Measurements from ENCODE around the gene PRDX2.
"Not testable (repeated sequence)": the region's sequence is repeated elsewhere in the genome, so short reads cannot be mapped to it uniquely, and the experiment has no call there.

The PRDX2 gene

DNA sequence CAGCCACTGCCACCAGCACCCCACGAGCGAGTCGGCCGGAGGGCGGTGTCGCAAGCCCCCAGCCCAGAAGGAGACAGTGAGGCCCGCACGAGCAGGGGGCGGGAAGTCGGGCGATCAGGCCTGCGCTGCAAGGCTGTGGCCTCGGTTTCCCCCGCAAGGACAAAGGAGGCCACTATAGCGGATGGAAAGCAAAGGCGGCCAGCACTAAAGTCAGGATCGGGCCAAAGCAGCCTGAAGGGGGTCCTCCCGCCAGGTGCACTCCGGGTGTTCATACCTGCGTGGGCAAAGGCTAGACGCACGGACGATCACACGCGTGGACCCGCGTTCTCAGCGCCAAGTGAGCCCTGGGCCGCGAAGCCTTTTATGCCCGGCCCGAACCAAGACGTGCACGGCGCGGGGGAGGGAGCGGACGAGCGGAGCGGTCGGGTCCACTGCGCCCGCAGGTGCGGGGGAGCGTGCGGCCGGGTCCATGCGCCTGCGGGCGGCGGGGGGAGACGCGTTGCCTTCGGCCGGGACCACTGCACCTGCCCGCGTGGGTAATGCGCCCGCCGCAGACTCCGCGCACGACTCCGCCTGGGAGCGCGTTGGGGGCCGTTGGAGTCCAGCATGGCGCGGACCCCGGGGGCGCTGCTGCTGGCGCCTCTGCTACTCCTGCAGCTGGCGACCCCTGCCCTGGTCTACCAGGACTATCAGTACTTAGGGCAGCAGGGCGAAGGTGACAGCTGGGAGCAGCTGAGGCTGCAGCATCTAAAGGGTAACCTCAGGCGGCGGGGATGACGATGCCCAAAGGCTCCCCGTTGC lies at the start of gene PRDX2, which contains the start of gene THSD8:
Gene PRDX2 (minus strand): TSS at position 335 of the 801 bp plus-strand sequence. CDS start 539 bp downstream, outside the sequence.
Gene THSD8 (plus strand): TSS at position 604 of the 801 bp plus-strand sequence. CDS start 3 bp downstream, at position 607.
- peak in 1 of 2 donors; percentile 64 for DNase-seq (ENCODE audit: low read depth in 1 of 2, low spot score in 1 of 2)

DNA sequence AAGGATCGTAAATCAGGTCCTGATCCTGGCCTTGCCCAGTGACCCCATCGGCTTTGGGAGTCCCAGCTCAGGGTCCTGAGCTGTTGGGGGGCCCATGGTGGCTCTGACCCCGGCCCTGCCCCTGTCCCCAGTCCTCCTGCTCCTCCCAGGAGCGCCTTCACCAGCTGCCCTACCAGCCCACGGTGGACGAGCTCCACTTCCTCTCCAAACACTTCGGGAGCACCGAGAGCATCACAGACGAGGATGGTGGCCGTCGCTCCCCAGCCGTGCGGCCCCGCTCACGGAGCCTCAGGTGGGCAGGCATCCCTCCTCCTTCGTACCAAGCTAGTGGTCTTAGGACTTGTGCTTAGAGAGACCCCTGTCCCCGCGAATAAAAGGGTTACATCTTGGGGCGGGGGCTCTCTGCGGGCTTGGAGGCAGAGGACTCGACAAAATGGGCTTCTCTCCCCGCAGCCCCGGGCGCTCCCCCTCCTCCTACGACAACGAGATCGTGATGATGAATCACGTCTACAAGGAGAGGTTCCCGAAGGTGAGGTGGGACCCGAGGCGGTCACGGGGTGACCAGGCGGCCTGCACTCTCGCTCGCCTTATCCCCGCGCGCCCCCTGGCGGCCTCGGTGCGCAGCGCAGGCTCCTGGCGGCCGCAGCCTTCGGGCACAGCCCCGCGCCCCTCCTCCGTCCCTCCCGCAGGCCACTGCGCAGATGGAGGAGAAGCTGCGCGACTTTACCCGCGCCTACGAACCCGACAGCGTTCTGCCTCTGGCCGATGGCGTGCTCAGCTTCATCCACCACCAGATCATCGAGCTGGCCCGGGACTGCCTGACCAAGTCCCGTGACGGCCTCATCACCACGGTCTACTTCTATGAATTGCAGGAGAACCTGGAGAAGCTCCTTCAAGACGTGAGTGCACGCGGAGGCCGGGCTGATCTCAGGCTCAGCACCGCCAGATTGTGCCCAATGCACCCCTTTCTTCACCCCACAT lies 45.8 kb upstream of the PRDX2 start:
- peak; percentile 78 to 84 for DNase-seq (ENCODE audit: low read depth in 1 of 2, low spot score in 1 of 2)

DNA sequence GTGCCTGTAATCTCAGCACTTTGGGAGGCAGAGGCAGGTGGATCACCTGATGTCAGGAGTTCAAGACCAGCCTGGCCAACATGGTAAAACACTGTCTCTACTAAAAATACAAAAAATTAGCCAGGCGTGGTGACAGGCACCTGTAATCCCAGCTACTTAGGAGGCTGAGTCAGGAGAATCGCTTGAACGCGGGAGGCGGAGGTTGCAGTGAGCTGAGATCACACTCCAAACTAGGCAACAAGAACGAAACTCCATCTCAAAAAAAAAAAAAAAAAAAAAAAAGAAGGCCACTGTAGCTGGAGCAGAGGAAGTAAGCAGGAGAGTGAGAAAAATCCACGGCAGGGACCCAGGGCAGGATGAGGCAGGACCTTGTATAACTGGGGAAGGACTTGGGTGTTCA lies 45.0 kb upstream of the PRDX2 start:
- not testable (repeated sequence) for DNase-seq (ENCODE audit: low read depth in 1 of 2, low spot score in 1 of 2)

DNA sequence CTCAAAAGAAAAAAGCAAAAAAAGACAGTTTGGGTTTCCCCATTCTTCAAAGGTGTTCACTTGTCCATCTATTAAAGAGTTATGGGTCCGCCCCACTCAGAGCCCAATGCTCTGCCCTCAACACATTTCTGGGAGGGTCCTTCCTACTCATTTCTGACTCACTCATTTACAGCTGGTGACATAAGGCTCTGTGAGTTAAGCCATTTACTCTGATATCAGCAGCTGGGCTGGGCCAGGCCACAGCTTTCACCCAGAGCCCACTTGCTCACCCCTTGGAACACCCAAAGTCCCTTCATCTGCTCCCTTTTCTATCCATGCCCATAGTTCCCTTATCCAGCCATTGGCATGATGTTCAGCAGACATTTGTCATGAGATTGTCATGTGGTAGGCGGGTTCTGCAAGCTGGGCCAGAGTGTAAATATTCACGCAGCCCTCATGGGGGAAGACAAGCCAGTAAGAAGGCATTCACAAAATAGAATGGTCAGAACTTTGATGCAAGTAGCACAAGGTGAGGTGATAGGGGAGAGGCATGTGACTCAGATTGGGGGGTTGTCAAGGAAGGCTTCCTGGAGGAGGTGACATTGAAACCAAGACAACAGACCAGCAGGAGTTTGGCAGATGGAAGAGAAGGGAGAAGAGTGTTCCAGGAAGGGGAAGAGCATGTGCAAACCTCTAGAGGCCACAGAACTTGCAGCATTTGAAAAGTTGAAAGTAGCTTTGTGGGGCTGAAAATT lies 42.6 kb upstream of the PRDX2 start:
- no peak for DNase-seq (ENCODE audit: low read depth in 1 of 2, low spot score in 1 of 2)

DNA sequence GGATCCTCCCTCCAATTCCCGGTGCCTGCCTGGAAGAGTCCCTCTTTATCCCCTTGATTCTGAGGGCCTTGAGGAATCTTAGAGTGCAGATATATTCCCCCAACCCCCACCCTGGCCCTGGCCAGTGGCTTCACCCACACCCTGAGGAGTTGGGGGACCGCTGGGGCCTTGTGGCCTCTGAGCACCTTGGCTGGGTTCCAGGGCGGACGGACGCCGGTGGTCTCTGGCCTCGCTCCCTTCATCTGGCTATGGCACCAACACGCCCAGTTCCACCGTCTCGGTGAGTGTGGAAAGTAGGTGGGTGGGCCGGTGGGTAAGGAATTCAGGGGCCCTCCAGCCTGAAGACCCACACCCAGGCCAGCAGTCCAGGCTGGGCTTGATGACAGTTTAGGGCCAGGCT lies 41.7 kb upstream of the PRDX2 start:
- no peak for DNase-seq (ENCODE audit: low read depth in 1 of 2, low spot score in 1 of 2)

DNA sequence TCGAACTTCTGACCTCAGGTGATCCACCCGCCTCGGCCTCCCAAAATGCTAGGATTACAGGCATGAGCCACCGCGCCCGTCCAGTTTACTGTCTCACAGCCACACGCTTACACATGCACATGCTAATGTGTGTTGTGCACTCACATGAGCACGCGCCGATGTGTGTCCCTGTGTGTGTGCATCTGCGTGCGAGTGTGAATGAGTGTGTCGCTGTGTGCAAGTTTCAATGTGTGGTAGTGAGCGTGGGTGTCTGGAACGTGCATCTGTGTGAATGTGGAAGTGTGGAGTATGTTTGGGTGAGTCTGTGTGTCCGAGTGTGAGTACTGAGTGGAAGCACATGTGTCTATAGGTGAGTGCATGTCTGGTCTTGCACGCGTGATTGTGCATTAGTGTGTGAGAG lies 40.9 kb upstream of the PRDX2 start:
- DNase-seq (ENCODE audit: low read depth in 1 of 2, low spot score in 1 of 2): no peak

DNA sequence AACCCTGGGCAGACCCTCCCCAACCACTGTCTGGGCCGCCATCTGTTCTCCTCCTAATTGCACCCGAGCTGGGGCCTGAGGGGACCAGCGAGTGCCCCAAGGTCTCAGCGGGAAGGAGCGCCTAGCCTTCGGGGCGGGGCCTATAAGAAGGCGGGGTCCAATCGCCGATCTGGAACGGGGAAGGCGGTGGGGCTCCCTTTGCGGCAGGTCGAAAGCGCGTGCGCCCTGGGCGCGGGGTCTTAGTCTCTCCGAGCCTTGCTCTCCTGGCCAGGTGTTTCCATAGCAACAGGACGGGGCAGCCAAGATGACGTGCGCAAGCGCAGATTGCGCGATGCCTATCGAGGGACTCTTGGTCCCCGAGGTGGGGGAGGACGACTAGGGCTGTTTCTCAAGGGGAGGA lies 39.5 kb upstream of the PRDX2 start:
- DNase-seq (ENCODE audit: low read depth in 1 of 2, low spot score in 1 of 2): no peak

DNA sequence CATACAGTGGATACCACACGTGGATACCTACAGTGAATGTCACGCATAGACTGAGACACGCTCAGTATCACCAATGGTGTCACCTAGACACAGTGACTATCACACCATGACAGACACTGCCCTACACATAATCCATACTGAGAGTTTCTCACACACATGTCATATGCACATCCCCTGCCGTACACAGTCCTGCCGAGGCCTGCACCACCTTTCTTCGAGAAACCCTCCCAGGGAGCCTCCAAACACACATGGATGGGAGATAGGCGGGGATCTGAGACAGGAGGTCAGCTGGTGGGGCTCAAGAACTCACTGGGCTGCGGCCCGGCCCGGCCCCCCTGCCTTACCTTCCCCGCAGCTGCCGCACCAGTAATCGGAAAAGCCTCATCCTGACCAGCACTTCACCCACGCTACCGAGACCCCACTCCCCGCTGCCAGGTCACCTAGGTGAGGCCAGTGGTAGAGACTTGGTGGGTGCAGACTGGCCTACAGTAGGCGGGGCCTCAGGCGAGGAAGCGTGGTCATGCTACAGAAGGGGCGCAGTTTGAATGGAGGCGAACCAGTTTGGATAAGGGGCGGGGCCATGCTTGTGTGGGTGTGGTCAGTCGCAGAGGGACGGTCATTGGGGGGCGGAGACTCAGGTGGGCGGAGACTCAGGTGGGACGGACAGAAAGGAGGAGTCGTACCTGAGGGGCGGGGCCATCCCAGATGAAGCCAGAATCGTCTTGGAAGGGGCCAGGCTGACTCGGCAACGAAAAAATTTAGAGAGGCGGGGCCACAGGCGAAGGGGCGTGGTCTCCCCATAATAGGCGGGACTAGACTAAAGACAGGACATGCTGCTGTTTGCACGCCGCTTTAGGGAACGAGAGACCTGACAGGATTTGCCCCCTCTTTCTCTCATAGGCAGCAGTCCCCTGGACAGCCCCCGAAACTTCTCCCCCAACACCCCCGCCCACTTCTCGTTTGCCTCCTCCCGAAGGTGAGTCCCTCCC lies 38.8 kb upstream of the PRDX2 start:
- no peak for DNase-seq (ENCODE audit: low read depth in 1 of 2, low spot score in 1 of 2)

DNA sequence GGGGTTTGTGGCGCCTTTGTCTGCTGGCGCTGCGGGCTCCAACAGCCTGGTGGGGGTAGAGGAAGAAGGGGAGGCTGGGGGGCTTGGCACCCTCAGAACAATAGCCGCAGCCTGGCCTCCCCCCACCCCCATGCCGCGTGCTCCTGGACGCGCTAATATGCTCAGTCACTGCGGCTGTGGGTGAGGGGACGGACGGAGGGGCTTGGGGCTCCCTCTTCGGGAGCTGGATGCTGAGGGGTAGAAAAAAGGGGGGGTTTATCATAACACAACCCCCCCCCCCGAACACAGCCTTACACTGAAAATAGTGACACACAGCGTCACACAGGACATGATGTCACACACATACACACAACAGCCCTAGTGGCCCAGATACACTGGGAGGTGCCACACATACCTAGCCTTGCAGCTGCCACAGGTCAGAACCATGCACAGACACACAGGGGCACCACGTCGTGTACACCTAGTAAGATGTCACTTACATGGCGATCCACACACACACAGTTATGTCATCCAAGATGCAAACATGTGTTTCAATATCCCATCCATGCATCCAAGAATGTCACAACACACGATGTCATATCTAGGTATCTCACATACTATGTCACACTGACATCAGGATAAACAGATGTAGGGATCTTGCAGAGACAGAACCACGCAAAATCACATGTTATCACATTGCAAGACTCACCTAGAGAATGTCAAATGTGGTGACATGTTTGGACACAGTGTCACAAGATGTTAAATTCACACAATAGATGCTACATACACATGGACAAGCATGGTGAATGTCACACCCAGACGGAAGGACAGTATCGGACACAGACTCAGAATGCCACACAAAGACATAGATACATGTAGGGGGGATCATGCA lies 37.5 kb upstream of the PRDX2 start:
- DNase-seq (ENCODE audit: low read depth in 1 of 2, low spot score in 1 of 2): no peak

DNA sequence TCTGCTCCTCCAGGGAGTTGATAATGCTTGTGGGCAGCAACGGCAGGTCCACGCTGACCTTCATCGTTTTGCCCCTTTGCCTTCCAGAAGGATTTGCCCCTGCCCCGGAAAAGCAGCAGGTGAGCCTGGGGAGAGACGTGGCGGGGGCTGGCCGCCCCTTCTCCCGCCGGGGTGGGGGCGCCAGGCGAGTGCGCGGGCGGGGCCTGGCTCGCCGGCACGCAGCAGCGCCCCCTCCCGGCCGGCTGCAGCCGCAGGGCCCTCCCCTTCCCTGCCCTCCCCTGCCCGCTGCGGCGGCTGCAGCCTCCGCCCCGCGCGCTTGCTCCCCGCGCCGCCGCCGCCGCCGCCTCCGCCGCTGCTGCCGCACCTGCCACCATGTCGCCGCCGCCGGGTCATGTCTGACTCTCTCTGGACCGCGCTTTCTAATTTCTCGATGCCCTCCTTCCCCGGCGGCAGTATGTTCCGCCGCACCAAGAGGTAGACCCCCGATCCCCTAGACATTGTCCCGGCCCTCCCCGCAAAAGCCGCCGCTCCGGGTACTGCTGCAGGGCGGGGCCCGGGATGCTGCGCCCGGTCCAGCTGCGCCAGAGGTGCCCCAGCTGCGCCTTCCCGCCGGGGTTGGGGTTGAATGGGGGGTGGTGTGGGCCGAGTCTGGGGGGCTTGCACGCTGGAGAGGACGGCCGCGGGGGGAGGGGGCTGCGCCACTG lies 36.7 kb upstream of the PRDX2 start, which contains the start of gene MAST1:
Gene MAST1 (plus strand): TSS at position 334 of the 704 bp plus-strand sequence. CDS start 58 bp downstream, at position 392.
- DNase-seq (ENCODE audit: low read depth in 1 of 2, low spot score in 1 of 2): no peak

DNA sequence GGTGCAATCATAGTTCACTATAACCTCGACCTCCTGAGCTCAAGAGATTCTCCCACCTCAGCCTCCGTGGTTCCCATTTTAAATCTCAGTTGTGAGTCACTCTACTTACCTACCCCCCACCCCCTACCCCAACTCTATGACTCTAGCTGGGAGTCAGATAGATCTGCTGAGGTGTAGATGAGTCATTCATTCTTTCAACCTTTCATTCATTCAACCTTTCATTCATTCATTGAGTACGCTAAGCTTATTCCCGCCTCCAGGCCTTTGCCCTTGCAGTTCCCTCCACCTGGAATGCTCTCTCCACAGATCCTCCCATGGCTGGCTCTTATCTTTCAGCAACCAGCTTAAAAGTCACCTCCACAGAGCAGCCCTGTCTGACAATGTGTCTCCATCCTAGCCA lies 35.6 kb upstream of the PRDX2 start:
- no peak for DNase-seq (ENCODE audit: low read depth in 1 of 2, low spot score in 1 of 2)

DNA sequence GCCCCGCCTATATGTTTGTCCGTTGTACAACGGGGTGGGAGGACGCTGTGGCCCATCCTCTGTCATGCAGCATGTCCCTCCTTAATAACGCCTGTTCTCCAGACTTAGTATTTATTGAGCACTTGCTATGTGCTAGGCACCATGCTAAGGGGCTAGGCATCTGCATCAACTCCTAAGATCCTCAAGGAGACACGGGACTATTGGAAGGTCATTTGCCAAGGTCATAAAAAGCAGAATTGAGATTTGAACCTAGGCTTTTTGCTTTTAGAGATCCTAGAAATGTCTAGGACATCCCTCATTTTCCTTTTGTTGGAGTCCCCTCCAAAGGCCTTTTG lies 34.9 kb upstream of the PRDX2 start:
- no peak for DNase-seq (ENCODE audit: low read depth in 1 of 2, low spot score in 1 of 2)

DNA sequence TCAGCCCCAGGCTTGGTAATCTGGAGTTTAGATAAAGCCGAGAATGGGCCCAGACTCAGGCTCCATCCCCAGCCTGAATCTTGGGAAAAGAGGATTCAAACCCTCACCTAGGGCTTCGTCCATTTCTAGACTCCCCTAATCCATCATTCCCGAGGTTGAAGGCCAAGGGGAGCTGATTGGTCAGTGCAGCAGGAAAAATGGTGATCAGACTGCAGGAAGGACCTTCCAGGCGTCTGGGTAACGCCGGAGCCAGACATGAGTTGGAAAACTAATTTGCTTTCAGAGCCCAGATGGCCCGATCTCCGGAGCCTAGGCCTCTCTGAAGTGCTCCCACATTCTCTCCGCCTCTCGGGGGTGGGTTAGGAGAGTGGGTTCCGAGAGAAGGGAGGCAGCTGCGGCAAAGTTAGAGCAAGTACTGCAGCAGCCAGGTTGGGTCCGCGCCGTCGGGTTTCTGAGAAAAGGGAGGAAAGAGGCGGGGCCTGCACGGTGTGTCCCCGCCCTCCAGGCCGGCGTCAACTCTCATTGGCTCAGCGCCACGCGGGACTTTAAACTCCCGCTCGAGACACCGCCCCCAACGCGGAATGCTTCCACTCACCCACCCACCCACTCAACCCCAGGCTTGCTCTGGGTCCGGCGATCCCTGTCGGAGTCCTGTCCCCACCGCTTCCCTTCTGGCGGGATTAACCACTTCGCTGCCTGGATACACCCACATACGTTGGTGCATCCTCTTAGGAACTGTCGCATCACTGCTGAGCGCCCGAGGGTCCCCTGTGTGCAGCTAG lies 33.6 kb upstream of the PRDX2 start:
- no peak for DNase-seq (ENCODE audit: low read depth in 1 of 2, low spot score in 1 of 2)

DNA sequence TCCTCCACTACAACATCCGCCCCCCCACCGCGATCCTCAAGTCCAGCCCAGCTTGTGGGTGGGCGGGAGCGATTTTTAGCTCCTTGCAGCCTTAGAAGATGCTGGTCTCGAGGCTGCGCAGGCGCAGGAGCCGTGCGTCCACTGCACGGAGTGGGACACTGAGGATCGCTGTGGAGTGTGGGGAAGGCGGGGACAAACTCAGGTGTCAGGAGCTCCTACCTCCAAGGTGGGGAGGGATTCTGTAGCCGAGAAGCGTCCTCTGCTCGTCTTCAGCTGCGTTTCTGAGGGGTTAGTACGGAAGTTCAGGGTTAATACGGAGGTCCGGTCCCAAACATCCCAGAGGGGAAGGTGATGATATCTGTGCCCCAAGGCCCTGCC lies 33.0 kb upstream of the PRDX2 start, which contains the start of gene RTBDN:
Gene RTBDN (minus strand): TSS at position 14 of the 378 bp plus-strand sequence. CDS start 4,600 bp downstream, outside the sequence.
- DNase-seq (ENCODE audit: low read depth in 1 of 2, low spot score in 1 of 2): no peak

DNA sequence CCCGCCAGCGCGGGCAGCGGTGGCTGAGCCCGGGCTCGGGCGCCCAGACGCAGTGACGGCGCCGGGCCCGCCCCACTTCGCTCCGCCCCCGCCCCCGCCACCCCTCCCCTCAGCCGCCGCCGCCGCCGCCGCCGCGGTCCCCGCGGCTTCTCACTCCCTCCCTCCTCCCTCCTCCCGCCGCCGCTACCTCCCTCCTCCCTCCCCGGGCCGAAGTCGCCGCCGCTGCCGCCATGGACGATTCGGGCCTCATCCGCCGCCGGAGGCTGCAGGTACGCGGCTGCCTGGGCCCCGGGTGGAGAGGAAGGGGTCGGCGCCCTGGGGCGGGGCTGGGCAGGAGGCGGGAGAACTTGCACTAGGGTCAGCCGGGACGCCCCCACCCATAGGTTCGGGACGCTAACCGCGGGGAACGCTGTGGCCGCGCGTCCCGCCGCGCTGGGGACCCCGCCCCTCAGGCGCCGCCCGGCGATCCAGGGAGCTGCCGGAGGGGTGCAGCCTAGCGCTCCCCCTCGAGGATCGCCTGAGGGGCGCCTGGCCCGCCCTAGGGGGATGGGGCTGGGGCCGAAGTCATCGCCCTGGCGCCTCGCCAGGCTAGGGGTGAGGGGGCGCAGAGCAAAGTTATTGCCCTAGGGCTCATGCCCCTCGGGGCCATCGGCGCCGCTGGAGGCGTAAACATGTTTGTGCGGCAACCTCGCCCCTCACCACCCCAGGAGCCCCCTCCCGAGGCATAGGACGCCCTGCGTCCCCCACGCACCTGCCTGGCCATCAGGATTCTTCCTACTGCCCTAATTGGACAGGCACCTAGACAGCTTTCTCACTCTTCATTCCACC lies 32.4 kb upstream of the PRDX2 start:
- no peak for DNase-seq (ENCODE audit: low read depth in 1 of 2, low spot score in 1 of 2)

DNA sequence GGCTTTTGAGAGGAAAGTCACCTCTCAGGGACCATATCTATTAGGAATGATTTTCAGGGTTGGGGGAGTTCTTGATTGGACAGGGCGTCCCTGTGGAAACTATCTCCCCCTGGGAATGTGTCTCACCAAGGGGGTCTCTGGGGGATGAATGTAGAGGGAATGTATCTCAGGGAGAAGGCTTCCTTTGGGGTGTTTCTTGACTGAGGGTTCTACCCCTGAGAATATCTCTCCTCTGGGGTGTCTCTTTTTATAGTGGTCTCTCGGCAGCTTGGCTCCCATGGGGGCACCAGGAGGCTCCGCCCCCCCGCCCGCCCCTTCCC lies 31.8 kb upstream of the PRDX2 start:
- DNase-seq (ENCODE audit: low read depth in 1 of 2, low spot score in 1 of 2): no peak

DNA sequence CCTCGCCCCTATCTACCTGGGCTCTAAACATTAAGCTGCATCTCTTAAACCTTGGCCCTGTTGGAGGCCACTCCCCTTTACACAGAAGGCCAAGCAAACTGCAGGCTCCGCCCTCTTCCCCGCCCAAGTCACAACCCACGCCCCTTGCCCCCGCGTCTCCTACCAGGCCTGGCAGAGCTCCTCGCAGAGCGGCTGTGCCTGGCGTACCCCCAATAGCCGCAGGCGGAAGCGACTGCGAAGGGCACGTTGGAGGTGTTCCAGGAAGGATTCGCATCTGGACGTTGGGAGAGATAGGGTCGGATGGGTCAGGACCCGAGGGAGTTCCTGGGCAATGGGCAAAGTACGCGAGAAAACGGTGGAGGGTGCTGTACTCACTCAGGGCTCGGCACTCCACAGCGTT lies 26.9 kb upstream of the PRDX2 start:
- no peak for DNase-seq (ENCODE audit: low read depth in 1 of 2, low spot score in 1 of 2)

All from activated CD4-positive, alpha-beta T cell treated with anti-CD3 and anti-CD28 coated beads, Interleukin-2, amount 50 U/mL, for 24 hours (primary cell).